ENCODE results near the gene CBLC. TPM values are rescaled to one million over a fixed set of nuclear protein-coding genes. Genes with fewer than 3 reads are reported as not detected.

CBLC gene
- total RNA-seq, 1 experiment from 2014 or later, result 25.4 TPM

GRCh38 chr19:44808463-44809371, 31.0 kb downstream of the CBLC start, which contains the start of gene BCAM:
TSS of gene BCAM (plus strand) at chr19:44809103. CDS start at chr19:44809125, 22 bp downstream.
- no peaks in the 10 kb centered on the region for H3K36me3 ChIP-seq (ENCODE audit: low read depth, low read length)
- no peaks in the 10 kb centered on the region for H3K9me2 ChIP-seq (replicated peaks; ENCODE audit: low read length)
- TF ChIP-seq EZH2phosphoT487 (IDR thresholded peaks at IDR 0.05; ENCODE audit: borderline replicate concordance, low read length) (no peak), EZH2 (IDR thresholded peaks at IDR 0.05; ENCODE audit: low read length, unreplicated experiment) (no peak), CTCF (conservative IDR thresholded peaks at IDR 0.05; ENCODE audit: low read depth, low read length) (no peak)
- H3K27ac ChIP-seq (ENCODE audit: low read length), result no peak within 1 kb of the TSS
- H3F3A ChIP-seq (ENCODE audit: low read length, unreplicated experiment), result no peaks in the 10 kb centered on the region
- H4K20me1 ChIP-seq (ENCODE audit: low read length), result no peaks in the 10 kb centered on the region
- TSS peak; percentile 46 for BruUV-seq (replicated peaks)
- H3K4me1 ChIP-seq (ENCODE audit: insufficient read depth, low read length), result peaks cover 28% of the 10 kb centered on the region
- H3K27me3 ChIP-seq (ENCODE audit: low read length), result no peaks in the 10 kb centered on the region
- intact Hi-C loops (cut with micrococcal nuclease), result loop anchor here (1.0 to 5.0 kb wide), 2 partner anchors 24 to 36 kb away; no protein-coding TSS in a partner anchor
- ATAC-seq (peak; percentile 48), DNase-seq (peak; percentile 58)
- peak within 1 kb of the TSS; percentile 78 for H3K4me3 ChIP-seq (ENCODE audit: low read length)
- ChIA-PET CTCF (interaction anchor here (1.5 kb wide), 1 partner anchor 37 kb away, joined by 4 read pairs; the partner anchor contains the start of gene NECTIN2), POLR2A (ENCODE audit: unreplicated experiment) (no interaction called here)
- H2AFZ ChIP-seq (ENCODE audit: low read length), result peak within 1 kb of the TSS; percentile 35; the same call in 1 of the 2 replicates
- H3K4me2 ChIP-seq (ENCODE audit: low read length), result peak within 1 kb of the TSS; percentile 93
- peak within 1 kb of the TSS; percentile 67 for H3K9ac ChIP-seq (ENCODE audit: low read length)
- H3K79me2 ChIP-seq (ENCODE audit: low read length), result no peaks in the 10 kb centered on the region
- no peaks in the 10 kb centered on the region for H3K9me3 ChIP-seq (ENCODE audit: low read length)

DNA sequence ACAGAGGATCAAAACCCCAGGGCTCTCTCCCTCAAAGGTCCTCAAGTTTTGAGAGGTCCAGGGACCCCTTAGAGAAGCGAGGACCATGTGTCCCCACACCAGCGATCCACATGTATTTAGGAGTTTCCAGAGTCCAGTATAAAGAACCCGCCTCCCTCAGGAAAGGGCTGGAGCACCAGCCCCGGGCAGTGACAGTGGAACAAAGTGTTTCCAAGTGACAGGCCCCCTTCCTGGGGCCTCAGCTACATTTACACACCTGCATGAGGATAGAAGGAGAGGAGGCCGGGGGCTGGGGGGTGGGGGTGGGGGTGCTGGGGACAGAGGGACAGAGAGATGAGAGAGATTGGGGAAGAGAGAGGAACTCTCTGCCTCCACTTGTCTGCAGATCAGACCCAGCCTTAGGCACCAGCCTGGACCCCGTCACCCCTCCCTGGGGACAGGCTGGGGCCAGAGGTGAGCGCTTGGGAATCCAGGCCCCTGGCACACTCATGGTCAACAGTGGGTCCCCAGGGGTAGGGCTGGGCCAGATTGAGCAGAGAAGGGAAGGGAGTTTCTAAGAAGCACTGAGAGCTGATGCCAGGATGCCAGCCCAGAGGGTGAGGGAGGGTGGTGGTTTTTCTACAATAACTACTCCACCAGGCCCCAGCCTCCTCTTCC, 32.0 kb downstream of the CBLC start:
- ChIA-PET CTCF (interaction anchor here (1.5 kb wide), 1 partner anchor 36 kb away, joined by 4 read pairs; the partner anchor contains the start of gene NECTIN2), POLR2A (ENCODE audit: unreplicated experiment) (no interaction called here)
- peak overlapping the region; percentile 93 for H3K4me2 ChIP-seq (ENCODE audit: low read length)
- intact Hi-C loops (cut with micrococcal nuclease), result loop anchor here (5.0 kb wide), 1 partner anchor 37 kb away; no protein-coding TSS in a partner anchor
- no TSS peak for BruUV-seq (replicated peaks)
- no peaks in the 10 kb centered on the region for H3K36me3 ChIP-seq (ENCODE audit: low read depth, low read length)
- H3K9me3 ChIP-seq (ENCODE audit: low read length), result no peaks in the 10 kb centered on the region
- H3K9me2 ChIP-seq (replicated peaks; ENCODE audit: low read length), result no peaks in the 10 kb centered on the region
- peak overlapping the region; percentile 67 for H3K9ac ChIP-seq (ENCODE audit: low read length)
- H2AFZ ChIP-seq (ENCODE audit: low read length), result no peak overlapping the region
- no peaks in the 10 kb centered on the region for H3K27me3 ChIP-seq (ENCODE audit: low read length)
- H4K20me1 ChIP-seq (ENCODE audit: low read length), result no peaks in the 10 kb centered on the region
- H3K79me2 ChIP-seq (ENCODE audit: low read length), result no peaks in the 10 kb centered on the region
- H3K4me3 ChIP-seq (ENCODE audit: low read length), result peak overlapping the region; percentile 78
- no peaks in the 10 kb centered on the region for H3F3A ChIP-seq (ENCODE audit: low read length, unreplicated experiment)
- TF ChIP-seq EZH2 (IDR thresholded peaks at IDR 0.05; ENCODE audit: low read length, unreplicated experiment) (no peak), CTCF (conservative IDR thresholded peaks at IDR 0.05; ENCODE audit: low read depth, low read length) (no peak), EZH2phosphoT487 (IDR thresholded peaks at IDR 0.05; ENCODE audit: borderline replicate concordance, low read length) (no peak)
- H3K27ac ChIP-seq (ENCODE audit: low read length), result no peak overlapping the region
- DNase-seq, result no peak
- peaks cover 28% of the 10 kb centered on the region for H3K4me1 ChIP-seq (ENCODE audit: insufficient read depth, low read length)
- ATAC-seq, result no peak
